Stimulated activated CD8-positive, alpha-beta memory T cell treated with anti-CD3 and anti-CD28 coated beads, Interleukin-7, amount 100 ng/mL, for 4 hours (primary cell): ENCODE measurements around the gene CAMK2D.
"Not testable (repeated sequence)": the region's sequence is repeated elsewhere in the genome, so short reads cannot be mapped to it uniquely, and the experiment has no call there.

Experiments used
- DNase-seq, 2 donors: peaks; one replicate each; pipeline ENCODE4 v3.0.0-alpha.2; 2020; ENCODE audit warnings: low read depth in 2 of 2

The CAMK2D gene

DNA sequence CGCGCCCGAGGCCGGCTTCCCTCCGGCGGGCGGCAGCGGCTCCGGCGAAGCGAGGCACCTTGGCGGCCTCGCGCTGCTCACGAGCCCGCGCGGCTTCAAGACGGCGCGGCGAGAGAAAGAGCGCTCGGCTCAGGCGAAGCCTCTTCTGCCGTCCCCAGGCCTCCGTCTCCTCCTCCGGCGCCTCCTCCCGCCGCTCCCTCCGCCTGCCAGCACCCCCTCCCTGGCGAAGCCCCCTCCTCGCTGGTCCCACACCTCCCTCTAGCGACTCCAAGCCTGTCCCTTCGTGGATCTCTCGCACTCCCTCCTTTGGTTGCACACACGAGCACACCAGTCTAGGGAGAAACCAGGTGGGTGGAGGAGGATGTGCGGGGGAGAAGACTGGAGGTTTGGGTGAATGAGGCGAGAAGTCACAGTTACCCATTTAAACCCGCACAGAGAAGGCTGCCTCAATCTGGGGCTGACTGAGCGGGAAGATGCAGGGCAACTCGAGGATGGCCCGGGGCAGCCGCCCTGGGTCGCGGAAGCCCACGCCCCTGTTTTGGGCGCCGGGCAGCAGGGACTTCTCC is at the start of gene CAMK2D:
Gene CAMK2D, minus strand, starts transcription at position 119 of the 566 bp plus-strand sequence. CDS start 670 bp downstream, outside the sequence.
- peak; percentile 83 to 88 for DNase-seq

DNA sequence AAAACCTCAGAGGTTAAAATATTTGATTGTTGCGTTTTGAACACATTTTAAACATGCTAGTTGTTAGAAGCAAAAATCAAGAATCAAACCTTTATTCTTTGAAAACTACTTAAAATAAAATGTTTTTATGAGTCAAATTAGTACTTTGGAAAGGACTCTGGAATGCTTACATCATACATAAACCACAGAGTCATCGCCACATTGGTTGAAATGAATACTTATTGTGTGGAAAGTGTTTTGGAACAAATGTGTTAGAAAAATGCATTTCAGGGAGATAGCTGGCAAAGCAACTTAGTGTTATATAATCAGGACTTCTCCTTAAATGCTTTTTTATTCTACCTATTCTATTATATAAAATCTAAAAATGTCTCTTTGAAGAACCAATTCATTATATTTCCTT is 49.4 kb upstream of the CAMK2D start:
- DNase-seq = no peak

DNA sequence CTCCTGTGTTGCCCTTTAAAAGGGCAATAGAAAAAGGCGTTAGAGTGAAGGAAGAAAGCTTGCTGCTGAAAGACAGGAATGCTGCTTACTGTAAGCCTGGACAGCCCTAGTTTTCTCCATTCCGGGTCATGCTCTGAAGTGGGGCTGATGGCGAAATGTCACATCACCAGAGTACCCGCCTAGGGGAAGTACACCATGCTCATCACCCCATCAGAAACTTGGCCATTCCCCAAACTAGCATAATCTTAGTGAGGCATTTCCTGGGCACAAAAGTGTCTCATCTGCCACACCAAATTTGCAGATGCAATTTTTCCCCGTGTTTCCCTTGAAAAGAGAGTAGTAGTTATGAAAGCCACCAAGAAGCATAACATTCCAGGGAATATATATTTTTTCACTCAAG is 47.8 kb upstream of the CAMK2D start:
- DNase-seq = no peak

DNA sequence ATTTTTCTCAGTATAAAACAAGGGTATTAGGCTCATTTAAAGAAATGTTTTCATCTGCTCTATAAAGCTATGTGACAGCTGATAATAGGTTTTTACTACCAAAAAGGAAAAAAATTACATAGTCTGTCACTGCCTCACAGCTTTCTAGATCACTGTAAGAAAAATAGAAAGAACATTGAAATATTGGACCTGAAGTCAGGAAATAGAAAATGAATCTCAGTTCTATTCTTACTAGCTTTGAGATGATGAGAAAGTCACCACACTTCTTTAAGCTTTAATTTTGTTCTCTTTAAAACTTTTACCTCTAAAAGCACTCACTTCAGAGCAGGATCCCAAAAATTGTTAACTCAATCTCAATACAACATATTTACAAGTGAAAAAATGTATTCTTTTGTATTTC is 45.3 kb upstream of the CAMK2D start:
- no peak for DNase-seq

DNA sequence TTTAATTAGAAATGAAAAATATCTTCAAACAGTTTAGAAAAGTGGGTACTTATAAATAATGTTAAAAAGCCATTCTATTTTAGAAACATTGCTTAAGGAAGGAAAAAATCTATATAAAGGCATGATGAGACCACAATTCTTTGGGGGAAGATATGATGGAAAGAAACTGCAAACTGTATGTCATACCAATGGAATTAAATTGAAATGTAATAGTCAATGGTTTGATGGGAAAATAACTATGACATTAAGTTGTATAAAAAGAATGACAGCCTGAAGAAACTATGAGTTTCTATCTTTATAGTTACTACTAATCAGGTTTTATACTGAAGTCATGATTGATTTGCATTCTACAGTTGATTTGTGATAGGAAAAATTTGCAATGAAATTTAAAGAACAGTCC is 40.3 kb upstream of the CAMK2D start:
- DNase-seq = no peak

DNA sequence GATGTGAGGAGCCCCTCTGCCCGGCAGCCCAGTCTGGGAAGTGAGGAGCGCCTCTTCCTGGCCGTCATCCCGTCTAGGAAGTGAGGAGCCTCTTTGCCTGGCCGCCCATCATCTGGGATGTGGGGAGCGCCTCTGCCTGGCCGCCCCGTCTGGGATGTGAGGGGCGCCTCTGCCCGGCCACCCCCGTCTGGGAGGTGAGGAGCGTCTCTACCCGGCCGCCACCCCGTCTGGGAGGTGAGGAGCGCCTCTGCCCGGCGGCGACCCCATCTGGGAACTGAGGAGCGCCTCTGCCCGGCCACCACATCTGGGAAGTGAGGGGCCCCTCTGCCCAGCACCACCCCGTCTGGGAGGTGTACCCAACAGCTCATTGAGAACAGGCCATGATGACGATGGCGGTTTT is 34.8 kb upstream of the CAMK2D start:
- not testable (repeated sequence) for DNase-seq

DNA sequence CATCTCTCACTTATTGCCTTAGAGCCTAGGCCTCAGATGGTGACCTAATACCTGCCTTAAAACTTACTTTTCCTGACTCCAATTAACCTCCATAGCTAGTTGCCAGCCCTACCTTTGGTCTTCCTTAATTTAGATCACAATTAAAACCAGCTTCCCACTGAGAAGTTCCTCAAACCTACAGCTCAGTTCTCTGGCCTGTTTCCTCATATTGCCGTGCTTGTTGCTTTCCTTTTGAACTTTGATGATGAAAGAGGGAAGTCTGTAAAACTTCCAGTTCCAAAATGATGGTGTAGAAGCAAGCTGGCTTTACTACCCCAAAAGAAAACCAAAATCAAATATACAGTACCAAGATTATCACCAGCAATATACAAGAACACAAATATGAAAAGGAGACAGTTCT is 28.9 kb upstream of the CAMK2D start:
- DNase-seq = no peak

DNA sequence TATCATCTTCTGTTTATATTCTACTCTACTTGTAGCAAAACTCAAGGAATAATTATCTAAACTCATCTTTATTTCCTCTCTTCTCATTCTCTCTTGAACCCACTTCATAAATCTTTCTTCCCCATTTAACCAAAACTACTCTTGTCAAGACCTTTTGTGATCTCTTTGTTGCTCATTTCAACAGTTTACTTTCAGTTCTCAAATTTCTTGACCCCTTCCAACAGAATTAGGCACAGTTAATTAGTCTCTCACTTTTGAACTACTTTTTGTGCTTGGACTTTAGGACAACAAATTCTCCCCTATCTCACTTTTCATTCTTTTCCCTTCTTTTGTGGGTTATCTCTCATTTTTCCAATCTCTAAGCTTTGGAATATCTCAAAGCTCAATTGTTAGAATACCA is 27.4 kb upstream of the CAMK2D start:
- no peak for DNase-seq

DNA sequence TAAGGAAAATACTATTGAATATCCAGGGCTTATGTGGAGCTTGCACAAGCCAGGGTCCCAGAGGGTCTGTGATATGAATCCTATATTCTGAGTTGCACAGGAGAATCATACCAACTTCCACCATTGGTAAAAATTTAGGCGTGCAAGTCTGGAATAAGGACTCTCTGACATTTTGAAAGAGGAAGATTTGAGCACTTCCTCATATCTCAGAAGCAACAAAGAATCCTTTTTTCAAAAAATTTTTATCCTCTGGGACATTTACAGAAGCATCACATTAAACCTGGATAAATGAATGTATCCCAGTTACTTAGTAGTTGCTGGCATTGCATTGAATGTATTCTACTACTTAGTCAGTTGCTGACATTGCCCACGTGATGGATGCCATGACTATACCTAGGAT is 24.2 kb upstream of the CAMK2D start:
- DNase-seq = no peak

DNA sequence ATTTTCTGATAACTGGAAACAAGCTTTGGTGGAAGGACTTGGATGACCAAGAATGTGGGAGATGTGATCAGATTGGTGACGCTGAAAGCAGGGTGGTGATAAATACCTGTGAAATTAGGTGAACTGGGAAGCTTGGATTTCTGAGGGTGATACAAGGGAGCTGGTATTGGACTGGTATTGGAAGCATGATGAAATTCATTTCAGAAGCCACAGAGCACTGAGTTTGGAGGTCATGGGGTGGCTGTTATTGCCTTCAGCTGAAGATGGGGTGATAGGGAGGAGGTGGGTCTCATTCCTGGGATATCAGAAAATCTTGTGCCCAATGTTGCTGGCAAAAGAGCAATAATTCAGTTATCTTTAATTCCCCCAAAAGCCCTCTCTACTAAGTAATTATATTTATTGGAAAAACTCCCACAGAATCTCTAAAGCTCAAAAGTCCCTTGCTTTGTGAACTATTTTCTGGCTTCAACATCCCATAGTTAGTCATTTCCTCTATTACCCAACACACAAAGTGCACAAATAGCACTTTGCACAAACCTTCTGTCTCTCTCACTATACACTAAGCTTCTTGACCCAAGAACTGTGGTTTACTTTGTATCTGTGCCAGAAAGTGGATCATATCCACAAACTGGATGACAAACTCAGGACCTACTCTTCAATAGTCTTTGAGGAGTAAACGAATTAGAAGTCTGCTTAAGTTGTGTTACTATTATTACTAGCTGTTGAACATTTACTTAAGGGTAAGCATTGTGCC is 23.1 kb upstream of the CAMK2D start:
- DNase-seq = no peak

DNA sequence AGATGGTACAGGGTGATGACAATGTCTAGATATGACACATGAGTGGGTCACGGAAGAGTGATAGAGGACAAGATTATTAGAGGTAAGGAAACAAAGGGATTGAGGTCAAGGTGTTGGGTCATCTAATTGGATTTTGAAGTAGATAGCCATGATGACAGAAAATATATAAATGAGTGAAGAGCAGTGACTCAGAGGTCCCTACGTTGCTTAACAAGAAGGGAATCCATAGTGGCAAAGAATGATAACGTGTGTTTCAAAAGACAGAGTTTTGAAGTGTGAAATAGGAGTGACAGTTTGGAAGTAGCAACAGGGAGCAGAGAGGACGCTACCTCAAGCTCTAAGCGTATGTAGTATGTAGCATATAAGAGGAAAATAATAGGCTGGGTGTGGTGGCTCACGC is 22.2 kb upstream of the CAMK2D start:
- DNase-seq = no peak

DNA sequence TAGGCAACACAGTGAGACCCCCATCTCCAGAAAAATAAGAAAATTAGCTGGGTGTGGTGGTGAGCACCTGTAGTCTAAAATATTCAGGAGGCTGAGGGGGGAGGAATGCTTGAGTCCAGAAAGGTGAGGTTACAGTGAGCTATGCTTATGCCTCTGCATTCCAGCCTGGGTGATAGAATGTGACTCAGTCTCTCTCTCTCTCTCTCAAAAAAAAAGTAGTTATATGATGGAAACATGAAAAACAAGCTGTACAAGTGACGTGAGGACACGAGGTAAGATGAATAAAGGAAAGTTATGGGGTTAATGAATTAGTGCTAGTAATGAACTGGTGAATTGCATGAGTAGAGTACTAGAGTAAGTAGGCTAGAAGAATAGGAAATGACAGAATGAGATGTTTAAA is 21.8 kb upstream of the CAMK2D start:
- no peak for DNase-seq

DNA sequence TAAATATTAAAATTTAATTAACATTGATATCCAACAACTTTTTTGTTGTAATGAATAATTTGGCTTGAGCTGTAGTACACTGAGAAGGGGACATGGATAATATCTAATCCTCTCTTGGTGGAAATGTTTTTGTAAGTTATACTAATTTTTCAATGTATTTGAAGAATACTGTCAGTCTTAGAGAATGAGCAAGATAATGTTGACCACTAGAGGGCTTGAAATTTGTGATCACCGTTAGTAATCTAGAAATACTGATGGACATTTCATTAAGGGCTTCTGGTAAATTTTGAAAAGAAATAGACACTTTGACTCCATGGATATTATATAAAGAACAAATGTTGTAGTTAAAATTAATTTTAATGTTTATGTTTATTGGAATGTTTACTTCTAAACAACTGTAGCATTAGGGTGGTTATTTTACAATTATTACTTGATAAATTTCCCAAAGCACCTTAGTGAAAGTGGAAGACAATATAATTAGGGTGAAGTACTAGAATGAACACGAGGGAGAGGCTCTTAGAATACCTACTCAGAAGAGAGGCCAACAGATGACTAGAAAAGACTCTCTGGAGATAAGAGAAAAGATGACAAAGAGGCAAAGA is 20.0 kb upstream of the CAMK2D start:
- DNase-seq = no peak

DNA sequence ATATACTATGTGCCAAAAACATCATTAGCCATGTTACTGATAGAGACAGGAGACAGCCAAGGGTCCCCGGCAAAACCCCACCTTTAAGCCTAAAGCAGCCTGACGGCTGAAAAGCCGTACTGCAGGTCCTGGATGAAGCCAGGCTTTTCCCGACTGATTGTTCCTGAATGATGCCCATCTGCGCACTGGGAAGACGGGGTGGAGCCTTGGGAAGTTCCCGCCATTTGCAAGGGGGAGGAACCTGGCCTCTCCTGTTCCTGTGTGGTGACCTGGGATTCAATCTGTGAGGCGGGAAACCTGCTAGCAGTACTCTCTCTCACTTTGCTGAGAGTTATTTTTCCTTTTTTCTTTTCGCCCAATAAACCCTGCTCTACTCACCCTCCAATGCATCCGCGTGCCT is 15.1 kb upstream of the CAMK2D start:
- DNase-seq = no peak

DNA sequence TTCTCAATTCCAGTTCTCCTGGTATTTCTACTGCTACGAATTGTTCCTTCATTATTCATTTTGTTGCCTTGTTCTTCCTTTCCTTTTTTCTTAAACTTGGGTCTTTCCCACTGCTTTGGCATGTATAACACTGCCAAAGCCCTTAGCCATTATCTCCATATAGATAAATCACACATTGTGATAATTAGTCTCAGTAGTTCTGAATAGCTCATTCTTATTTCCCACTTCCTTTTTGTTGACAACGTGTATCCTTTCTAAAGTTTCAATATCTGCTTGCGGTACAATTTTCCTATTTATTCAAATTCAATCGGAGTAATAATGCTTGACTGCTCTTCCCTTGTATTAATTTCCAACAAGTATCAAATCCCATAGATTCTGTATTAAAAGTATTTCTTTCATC is 14.5 kb upstream of the CAMK2D start:
- no peak for DNase-seq

DNA sequence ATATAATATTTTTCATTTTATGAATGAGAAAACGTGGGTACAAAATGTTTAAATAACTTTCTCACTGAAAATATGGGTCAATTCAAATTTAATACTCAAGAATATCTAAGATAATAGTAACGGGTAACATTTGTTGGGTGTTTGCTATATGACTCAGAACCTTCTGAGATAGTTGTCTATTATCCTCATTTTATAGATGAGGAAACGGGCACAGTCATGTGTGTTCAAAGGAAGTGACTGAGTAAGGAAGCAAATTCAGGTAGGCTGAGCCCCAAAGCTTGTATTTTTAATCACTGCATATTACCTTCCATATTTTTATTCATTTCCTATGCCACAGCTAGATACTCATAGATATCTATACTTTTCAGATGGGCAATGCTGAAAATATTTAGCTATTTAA is 12.2 kb upstream of the CAMK2D start:
- no peak for DNase-seq

DNA sequence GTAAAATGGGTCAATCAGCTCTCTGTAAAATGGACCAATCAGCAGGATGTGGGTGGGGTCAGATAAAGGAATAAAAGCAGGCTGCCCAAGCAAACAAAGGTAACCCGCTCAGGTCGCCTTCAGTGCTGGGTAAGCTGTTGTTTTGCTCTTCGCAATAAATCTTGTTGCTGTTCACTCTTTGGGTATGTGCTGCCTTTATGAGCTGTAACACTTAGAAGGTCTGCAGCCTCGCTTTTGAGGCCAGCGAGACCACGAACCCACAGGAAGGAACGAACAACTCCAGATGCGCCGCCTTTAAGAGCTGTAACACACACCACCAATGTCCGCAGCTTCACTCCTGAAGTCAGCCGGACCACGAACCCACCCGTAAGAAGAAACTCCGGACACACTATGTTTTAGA is 11.5 kb upstream of the CAMK2D start:
- DNase-seq = peak in 1 of 2 donors; percentile 13

DNA sequence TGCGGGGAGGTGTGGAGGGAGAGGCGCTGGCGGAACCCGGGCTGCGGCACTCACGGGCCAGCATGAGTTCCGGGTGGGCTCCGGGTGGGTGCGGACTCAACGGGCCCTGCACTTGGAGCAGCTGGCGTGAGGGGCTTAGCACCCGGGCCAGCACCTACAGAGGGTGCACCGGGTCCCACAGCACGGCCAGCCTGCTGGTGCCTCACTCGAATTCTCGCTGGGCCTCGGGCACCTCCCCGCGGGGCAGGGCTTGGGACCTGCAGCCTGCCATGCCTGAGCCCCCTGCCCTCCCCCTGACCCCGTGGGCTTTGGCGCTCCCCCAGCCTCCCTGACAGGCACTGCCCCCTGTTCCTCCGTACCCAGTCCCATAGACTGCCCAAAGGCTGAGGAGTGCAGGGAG is 10.8 kb upstream of the CAMK2D start:
- DNase-seq = no peak

DNA sequence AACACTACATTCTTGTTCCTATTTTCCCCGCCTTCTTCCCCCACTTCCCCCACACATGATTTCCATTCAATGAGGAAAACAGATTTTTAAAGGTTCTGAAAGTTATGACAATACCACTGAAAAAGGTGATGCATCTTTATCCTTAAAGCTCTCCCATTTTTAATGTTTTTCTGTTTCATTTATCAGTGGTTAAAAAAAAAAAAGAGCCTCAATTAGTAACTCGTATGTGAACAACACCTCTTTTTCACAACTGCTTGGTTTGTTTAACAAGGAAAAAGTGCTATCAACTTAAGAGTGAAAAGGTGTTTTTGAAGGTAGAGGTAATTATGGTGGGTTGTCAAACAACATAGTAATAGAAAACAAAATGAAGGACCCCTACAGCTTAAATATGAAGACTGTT is 8.2 kb upstream of the CAMK2D start:
- no peak for DNase-seq

DNA sequence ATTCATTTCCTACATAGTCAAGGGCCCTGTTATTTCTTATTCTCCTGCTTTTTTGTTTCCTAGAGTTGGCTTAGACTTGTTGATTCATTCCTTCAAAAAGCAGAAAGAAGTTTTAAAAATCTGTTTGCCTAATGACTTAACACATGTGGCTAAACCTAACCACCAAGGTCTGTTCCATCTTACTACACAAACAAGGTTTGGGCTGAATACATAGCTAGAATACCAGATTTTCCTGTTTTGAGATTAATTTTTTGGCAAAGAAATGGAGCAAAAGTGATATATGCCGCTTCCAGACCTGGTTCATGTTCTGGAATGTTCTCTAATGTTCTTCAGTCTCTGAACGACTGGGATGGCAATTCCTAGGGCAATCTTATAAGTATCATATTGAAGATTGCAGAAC is 7.4 kb upstream of the CAMK2D start:
- DNase-seq = no peak

DNA sequence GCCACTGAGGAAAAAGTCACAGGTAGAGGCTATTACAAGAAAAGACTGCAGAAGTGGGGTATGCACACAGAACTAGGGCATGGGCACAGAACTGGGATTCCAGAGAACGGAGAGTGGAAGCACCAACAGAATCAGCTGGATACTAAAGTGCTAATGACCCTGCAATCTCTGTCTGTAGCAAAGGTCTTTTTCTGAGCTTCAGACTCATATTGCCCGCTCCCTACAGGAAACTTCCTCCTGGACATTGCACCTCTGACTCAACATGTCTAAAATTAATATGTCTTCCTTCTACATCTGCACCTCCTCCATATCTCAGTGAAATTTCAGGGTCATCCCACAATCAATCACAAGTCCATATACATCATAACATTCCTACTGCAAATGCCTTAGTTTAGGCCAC is 5.3 kb upstream of the CAMK2D start:
- DNase-seq = no peak

DNA sequence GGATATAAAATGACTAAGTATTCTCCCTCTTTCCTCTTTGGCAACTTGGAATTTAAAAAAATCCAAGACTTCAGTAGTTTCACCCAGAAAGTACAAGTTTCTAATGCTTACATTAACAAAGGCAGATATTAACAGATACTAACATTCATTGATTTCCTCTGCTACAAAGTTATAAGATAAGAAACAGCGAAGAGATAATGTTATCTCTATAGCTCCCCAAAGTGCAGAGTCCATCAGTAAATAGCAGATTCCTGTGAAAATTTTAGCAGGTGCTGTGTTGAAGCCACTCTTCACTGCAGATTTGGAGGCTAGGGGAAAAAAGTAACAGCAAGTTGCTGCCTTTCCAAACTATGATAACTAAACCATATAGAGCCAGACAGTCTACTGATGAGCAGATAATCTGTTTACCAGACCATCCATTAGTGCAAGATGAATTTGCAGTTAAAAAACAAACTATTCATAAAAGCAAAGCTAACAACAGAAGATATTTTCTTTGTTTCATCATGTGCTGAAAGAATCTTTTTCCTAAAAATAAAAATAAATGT is 3.3 kb upstream of the CAMK2D start:
- DNase-seq = no peak

DNA sequence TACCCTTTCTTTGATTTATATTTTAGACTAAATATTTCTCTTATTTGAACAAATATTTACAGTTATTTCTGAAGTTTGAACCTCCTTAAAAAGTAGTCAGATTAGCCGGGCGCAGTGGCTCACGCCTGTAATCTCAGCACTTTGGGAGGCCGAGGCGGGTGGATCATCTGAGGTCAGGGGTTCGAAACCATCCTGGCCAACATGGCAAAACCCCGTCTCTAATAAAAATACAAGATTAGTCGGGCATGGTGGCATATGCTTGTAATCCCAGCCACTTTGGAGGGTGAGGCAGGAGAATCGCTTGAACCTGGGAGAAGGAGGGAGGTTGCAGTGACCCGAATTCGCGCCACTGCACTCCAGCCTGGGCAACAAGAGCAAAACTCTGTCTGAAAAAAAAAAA is 2.4 kb upstream of the CAMK2D start:
- not testable (repeated sequence) for DNase-seq

DNA sequence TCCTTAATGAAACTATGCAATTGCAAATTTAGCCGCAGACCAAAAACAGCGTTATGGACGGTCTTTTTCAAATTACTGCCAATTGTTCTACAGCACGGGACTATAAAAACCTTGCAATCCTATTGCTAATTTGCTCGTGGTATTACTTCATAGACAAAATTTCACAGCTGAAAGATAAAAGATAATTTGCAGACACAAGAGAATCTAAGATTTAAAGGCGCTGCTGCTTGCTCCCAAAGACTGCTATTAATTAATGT is 1.4 kb upstream of the CAMK2D start:
- DNase-seq = no peak
